Mesothelial cell of epicardium (in vitro differentiated cells): ENCODE measurements around the gene DHRSX. TPM values are rescaled to one million over a fixed set of nuclear protein-coding genes. Genes with fewer than 3 reads are reported as not detected.

Source experiments
- DNase-seq, 2 experiments: peaks; one replicate each; pipeline ENCODE4 v3.0.0; 2021; ENCODE audit warnings: low spot score in 2 of 2; ENCODE audit not compliant: unreplicated experiment in 2 of 2
- H3K27ac Mint-ChIP-seq: 2 replicates; pipeline ENCODE4 v1.8.0; 2021; ENCODE audit warnings: mixed read lengths
- H3K27me3 Mint-ChIP-seq: 2 replicates; pipeline ENCODE4 v1.8.0; 2021; ENCODE audit warnings: low read depth, mixed read lengths
- H3K36me3 Mint-ChIP-seq: 2 replicates; pipeline ENCODE4 v1.8.0; 2021; ENCODE audit warnings: mixed read lengths
- H3K4me1 Mint-ChIP-seq: 2 replicates; pipeline ENCODE4 v1.8.0; 2021; ENCODE audit warnings: mixed read lengths
- H3K4me3 Mint-ChIP-seq: 2 replicates; pipeline ENCODE4 v1.8.0; 2021; ENCODE audit warnings: mild to moderate bottlenecking, moderate library complexity, mixed read lengths
- H3K9me3 Mint-ChIP-seq: 2 replicates; pipeline ENCODE4 v1.8.0; 2021; ENCODE audit warnings: mixed read lengths
- total RNA-seq: library from RNA; stranded (reverse); gene quantifications from 3 replicates; pipeline ENCODE4 v1.2.1, GENCODE V29; 2021
- TF ChIP-seq, protein P1 (sequence below): fragments of 200-600 bp; sonication (generic); IDR thresholded peaks from one replicate; pipeline ENCODE4 v1.5.0; 2021; ENCODE audit warnings: antibody characterized with exemption; ENCODE audit not compliant: unreplicated experiment

Gene DHRSX
- total RNA-seq, 1 donor from 2014 or later, result 43.5 TPM

DNA sequence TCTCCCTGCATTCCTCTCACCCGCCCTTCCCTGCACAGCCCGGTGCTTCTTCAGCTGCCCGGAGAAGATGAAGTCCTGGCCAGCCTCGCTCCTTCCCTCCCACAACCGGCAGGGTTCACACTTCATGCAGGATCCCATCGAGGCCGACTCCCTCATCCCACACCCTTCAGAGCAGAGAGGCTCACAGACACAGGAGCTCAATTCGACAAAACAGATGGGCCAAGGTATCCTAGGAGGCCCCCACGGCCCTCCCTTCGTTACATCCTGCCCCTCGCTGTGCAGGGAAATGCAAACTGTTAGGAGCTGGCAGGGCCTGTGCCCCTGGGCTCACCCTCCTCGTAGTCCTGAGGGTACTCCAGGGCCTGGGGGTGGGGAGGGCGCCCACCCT lies 238.1 kb downstream of the DHRSX start:
- H3K27ac Mint-ChIP-seq, result no peak overlapping the region
- TF ChIP-seq, protein P1, sequence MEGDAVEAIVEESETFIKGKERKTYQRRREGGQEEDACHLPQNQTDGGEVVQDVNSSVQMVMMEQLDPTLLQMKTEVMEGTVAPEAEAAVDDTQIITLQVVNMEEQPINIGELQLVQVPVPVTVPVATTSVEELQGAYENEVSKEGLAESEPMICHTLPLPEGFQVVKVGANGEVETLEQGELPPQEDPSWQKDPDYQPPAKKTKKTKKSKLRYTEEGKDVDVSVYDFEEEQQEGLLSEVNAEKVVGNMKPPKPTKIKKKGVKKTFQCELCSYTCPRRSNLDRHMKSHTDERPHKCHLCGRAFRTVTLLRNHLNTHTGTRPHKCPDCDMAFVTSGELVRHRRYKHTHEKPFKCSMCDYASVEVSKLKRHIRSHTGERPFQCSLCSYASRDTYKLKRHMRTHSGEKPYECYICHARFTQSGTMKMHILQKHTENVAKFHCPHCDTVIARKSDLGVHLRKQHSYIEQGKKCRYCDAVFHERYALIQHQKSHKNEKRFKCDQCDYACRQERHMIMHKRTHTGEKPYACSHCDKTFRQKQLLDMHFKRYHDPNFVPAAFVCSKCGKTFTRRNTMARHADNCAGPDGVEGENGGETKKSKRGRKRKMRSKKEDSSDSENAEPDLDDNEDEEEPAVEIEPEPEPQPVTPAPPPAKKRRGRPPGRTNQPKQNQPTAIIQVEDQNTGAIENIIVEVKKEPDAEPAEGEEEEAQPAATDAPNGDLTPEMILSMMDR, result no peak
- H3K27me3 Mint-ChIP-seq, result no peaks in the 10 kb centered on the region
- H3K9me3 Mint-ChIP-seq, result no peaks in the 10 kb centered on the region
- H3K4me1 Mint-ChIP-seq, result peaks cover 3% of the 10 kb centered on the region
- no peak for DNase-seq
- H3K4me3 Mint-ChIP-seq, result no peak overlapping the region
- peaks cover 13% of the 10 kb centered on the region for H3K36me3 Mint-ChIP-seq

DNA sequence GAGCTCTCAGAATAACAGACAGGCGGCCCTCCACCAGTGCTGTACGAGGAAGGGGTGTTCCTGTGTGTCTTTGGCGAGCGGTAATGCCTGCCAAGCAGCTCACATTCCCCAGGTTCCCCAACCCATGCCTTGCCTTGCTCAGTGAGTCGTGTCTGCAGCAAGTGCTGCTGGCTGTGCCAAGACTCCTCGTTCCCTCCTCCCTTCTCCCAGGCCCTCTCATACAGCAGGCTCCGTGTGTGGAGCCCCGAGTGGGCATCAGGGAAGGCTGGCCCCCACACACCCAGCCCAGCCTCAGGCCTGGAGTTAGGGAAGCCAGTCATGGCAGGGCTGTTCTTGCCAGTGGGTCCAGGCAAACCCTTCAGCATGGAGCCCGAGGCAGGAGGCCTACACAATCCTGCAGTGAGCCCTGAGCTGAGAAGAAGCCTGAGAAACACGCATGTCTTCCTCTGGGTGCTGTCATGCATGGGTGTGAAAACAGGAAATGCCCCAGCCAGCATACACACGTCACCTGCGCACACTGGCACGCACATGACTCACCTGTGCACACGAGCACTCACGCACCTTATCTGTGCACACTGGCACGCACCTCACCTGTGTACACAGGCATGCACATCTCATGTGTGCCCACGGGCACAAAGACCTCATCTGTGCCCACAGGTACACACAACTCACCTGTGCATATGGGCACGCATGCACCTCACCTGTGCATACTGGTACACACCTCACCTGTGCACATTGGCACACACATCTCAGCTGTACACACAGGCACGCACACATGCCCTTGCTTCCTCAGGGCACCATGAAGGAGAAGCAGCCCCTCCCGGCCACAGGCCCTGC lies 238.7 kb downstream of the DHRSX start:
- no peaks in the 10 kb centered on the region for H3K9me3 Mint-ChIP-seq
- H3K36me3 Mint-ChIP-seq, result peaks cover 13% of the 10 kb centered on the region
- H3K4me1 Mint-ChIP-seq, result peaks cover 3% of the 10 kb centered on the region
- no peak overlapping the region for H3K4me3 Mint-ChIP-seq
- no peaks in the 10 kb centered on the region for H3K27me3 Mint-ChIP-seq
- DNase-seq, result no peak
- TF ChIP-seq, protein P1, result no peak
- H3K27ac Mint-ChIP-seq, result no peak overlapping the region

DNA sequence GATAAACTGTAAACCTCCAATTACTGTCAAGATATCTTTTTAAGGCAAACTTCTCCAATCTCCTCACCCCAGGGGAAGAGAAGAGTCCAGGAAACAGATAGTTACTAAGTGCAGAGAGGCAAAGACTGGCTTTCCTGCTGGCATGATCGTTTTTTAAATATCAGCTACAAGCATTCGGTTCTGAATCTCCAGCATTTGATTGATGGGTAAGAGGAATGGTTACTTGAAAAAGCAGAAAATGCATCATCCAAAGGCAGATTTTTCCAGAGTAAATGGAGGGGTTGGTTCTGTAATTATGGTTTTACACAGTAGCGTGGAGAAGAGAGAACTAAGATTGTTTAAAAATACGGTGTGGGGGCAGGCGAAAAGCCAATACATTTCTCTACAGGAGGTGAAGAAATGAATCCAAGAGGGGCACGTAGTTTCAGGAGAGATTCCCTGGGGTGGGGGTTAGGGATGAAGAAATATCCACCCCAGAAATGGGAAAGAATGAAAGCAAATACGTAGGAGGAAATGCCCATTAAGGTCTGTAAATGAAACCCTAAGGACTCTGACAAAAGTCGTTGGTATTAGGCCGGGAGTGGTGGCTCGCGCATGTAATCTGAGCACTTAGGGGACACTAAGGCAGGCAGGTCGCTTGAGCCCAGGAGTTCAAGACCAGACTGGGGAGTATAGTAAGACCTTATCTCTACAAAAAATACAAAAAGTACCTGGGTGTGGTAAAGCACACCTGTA lies 248.3 kb downstream of the DHRSX start:
- TF ChIP-seq, protein P1, result no peak
- H3K27ac Mint-ChIP-seq, result no peak overlapping the region
- peaks cover 23% of the 10 kb centered on the region for H3K9me3 Mint-ChIP-seq
- H3K4me3 Mint-ChIP-seq, result no peak overlapping the region
- H3K36me3 Mint-ChIP-seq, result peaks cover 37% of the 10 kb centered on the region
- no peak for DNase-seq
- H3K27me3 Mint-ChIP-seq, result no peaks in the 10 kb centered on the region
- H3K4me1 Mint-ChIP-seq, result peaks cover 5% of the 10 kb centered on the region

DNA sequence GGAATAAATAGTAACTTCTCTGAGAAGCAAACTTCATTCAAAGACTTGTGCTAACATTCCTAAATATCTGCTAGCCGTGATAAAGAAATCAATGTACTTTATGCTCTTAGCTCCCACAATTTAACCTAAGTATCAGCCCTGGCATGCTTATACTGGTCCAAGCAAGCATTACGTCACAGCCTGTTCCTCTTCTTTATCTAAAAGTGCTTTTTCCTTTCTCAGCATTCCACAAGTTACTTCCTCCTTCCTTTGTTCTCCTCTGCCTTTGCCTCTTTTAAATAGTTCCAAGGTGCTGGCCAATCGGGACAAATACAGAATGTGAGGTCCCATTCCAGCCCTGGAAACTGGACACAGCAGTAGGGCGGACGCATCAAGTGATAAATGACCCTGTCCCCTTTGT lies 249.6 kb downstream of the DHRSX start:
- peaks cover 23% of the 10 kb centered on the region for H3K9me3 Mint-ChIP-seq
- peaks cover 37% of the 10 kb centered on the region for H3K36me3 Mint-ChIP-seq
- no peak overlapping the region for H3K27ac Mint-ChIP-seq
- peaks cover 5% of the 10 kb centered on the region for H3K4me1 Mint-ChIP-seq
- H3K27me3 Mint-ChIP-seq, result no peaks in the 10 kb centered on the region
- TF ChIP-seq, protein P1, result no peak
- no peak overlapping the region for H3K4me3 Mint-ChIP-seq
- DNase-seq, result no peak

DNA sequence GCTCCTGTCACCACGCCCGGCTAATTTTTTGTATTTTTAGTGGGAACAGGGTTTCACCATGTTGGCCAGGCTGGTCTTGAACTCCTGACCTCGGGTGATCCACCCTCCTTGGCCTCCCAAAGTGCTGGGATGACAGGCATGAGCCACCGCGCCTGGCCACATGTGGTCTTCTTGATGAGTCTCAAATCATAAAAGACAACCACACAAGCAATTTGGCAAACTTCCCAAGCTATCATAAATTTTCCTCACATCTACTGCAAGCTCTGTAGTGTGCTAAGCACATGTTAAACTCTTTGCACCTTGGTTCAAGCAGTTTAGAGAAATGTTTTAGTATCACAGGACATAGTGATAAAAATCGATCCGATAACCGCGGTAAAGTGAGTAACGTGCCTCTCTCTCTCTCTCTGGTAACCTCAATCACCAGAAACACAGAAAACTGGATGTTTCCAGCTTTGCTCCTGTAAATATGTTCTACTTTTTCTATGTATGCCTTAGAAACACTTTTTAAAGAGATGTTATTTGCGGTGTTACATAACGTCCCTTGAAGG lies 256.8 kb downstream of the DHRSX start:
- peak overlapping the region; percentile 5 for H3K27ac Mint-ChIP-seq
- H3K9me3 Mint-ChIP-seq, result peaks cover 4% of the 10 kb centered on the region
- H3K4me3 Mint-ChIP-seq, result no peak overlapping the region
- no peak for DNase-seq
- TF ChIP-seq, protein P1, result no peak
- no peaks in the 10 kb centered on the region for H3K27me3 Mint-ChIP-seq
- H3K36me3 Mint-ChIP-seq, result peaks cover 26% of the 10 kb centered on the region
- peaks cover 5% of the 10 kb centered on the region for H3K4me1 Mint-ChIP-seq
